Measurements from ENCODE around the gene MRPL20.

DNA sequence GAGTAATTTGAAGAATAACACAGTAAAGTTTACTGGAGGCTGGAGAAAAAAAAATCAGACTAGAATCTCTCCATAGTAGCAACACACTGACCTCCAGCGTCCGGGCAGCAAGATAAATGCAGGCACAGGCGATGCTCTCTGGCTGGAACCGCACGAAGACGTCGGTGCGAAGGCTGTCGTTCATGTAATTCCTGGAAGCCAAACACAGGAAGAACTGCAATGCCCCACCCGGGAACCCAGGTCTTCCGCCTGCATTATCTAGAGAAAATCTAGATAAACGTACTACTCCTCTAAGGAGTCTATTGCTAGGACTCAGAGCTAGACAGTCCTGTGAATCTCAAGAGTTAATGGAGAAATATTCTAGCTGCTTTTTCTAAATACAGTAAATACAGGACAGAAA is 16.4 kb downstream of the MRPL20 start:
- TF ChIP-seq, protein P1, sequence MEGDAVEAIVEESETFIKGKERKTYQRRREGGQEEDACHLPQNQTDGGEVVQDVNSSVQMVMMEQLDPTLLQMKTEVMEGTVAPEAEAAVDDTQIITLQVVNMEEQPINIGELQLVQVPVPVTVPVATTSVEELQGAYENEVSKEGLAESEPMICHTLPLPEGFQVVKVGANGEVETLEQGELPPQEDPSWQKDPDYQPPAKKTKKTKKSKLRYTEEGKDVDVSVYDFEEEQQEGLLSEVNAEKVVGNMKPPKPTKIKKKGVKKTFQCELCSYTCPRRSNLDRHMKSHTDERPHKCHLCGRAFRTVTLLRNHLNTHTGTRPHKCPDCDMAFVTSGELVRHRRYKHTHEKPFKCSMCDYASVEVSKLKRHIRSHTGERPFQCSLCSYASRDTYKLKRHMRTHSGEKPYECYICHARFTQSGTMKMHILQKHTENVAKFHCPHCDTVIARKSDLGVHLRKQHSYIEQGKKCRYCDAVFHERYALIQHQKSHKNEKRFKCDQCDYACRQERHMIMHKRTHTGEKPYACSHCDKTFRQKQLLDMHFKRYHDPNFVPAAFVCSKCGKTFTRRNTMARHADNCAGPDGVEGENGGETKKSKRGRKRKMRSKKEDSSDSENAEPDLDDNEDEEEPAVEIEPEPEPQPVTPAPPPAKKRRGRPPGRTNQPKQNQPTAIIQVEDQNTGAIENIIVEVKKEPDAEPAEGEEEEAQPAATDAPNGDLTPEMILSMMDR (conservative IDR thresholded peaks at IDR 0.05), result no peak
- no peak for TF ChIP-seq EZH2 (IDR thresholded peaks at IDR 0.05; ENCODE audit: low read depth)

Data from PC-9 (cell line).